Ammon's horn (tissue), 1 donor: ENCODE measurements around the gene EZR.
"Not testable (repeated sequence)": the region's sequence is repeated elsewhere in the genome, so short reads cannot be mapped to it uniquely, and the experiment has no call there.

Experiments
- DNase-seq: peaks from one replicate; pipeline ENCODE4 v3.0.0-alpha.2; 2016; ENCODE audit warnings: low spot score

EZR gene

DNA sequence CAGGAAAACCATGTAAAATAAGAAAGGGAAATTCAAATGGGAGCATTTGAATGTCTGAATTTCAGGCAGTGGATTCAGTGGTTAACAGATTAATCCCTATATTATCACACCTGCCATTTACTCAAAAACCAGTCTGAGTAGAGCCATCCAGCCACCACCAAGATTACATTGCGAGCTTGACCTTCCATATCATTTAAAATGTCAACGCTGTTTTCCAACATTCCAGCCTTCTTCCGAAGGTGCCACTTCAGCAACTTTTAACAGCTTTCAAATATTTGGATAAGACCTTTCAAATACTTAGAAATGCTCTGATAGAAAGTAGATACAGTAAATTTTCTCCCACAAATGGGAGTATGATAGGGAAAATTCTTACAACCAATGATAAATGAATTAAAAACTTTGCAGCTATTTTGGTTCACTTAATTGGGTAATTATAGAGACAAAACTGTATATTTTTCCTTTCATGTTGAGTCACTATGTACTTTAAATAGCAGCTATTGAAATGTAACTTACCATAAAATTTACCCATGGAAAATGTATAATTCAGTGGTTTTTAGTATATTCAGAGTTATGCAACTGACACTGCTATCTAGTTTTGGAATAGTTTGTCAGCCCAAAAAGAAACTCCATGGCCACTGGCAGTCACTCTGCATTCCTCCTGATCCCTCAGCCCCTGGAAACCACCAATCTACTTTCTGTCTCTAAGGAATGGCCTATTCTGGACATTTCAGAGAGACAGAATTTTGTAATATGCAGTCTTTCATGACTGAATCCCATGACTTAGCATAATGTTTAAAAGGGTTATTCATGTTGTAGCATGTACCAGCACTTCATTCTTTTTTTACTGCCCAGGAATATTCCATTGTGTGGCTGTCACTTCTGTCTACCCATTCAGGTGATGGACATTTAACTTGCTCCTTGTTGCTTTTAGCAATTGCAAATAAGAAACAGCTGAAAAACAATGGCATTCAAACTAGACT, 21.5 kb downstream of the EZR start:
- DNase-seq = no peak

DNA sequence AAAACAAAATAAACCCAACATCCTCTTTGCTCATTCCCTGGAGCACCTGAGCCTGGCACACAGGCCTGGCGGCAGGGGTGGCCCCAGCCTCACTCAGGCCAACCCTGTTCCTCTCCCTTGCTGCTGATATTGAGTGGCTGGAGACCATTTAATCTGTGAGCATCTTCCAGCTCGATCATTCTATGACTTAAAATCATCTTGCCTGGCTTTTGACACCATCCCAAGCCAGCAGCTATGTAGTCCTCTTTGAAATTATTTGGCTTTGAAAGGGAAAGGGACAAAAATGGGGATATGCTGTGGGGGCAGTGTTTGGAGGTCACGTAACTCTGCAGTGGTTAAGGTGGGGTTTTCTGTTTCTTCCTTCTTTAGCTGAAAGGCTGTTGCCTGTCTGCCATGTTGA, 22.8 kb downstream of the EZR start:
- no peak for DNase-seq

DNA sequence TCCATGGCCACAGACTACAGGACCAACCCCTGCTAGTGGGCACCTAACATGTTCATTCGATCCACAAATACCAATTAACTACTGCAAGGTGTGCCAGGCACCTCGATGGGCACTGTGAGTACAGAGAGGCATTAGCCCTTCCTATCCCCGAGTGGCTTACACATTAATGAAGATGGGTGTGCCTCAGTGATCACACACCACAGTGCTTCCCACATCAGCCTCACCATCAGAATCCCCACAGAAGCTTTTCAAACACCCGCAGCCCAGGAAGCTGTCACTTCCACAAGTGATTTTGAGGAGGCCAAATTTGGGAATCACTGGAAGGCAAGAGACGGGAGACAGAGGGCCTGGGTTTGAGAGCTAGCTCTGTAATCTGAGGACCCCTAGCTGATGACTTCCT, 23.7 kb downstream of the EZR start:
- no peak for DNase-seq

GRCh38 chr6:158793432-158793831, 25.7 kb downstream of the EZR start:
- no peak for DNase-seq

- not testable (repeated sequence) for DNase-seq
Observed at GRCh38 chr6:158792505-158792904, 26.7 kb downstream of the EZR start.

DNA sequence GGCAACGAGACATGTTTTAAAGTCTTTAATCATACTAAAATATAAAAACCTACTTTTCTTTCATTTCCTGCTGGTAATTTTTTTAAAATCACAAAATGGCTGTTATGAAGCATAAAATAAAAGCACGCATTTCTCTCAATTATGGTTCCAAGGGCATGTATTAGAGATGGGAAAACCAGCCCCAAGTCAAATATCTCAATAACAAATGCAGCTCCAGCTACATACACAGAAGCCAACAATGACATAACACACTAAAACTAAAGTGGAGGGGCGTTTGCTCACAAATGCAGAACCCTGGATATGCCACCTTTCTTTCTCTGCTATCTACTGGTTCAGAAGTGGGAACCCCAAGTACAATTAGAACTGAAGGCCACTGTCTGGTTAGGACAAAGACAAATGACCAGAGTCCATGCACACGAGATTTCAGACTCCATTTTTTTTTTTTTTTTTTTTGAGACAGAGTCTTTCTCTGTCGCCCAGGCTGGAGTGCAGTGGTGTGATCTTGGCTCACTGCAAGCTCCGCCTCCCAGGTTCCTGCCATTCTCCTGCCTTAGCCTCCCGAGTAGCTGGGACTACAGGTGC, 27.8 kb downstream of the EZR start:
- DNase-seq = no peak

- DNase-seq = no peak
Observed at GRCh38 chr6:158789115-158789917, 29.9 kb downstream of the EZR start.

GRCh38 chr6:158787395-158787794, 31.8 kb downstream of the EZR start:
- DNase-seq = no peak

- no peak for DNase-seq
Observed at GRCh38 chr6:158786645-158787304, 32.4 kb downstream of the EZR start.

DNA sequence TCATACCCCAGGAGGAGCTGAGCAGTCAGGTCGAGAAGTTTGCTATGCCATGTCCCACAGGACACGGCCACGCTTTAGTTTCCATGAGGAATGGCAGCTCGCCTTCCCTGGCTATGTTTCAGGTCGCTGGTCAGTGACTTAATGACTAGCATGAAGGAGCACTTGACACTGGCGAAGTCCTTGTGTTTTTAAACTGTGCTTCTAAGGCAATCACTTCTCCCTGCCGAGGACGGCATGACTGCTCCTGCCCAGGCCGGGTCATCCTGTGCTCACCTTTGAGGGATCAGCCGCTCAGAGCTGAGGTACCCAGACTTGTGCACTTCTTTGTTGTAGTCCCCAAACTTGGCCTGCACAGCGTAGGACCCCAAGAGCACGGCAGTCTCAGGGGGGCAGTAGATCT, 34.1 kb downstream of the EZR start:
- no peak for DNase-seq

DNA sequence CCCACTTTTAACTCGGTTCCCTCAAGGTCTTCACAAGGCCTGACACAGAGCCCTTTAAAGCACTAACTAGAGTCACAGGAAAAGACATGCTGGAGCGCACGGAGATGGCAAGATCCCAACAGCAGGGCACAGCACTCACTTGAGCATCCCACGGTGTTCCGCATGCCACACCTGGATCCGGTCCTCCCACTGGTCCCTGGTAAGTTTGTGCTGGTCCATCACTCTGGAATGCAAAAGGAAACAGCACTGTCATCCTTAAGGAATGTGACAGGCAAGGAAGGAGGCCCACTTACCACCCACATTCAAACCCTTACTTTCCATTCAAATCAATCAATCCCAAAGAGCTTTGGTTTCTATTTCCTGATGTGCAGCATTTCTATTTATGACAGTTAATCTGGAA, 34.7 kb downstream of the EZR start:
- no peak for DNase-seq

- DNase-seq = no peak
Observed at GRCh38 chr6:158783851-158784250, 35.3 kb downstream of the EZR start.

DNA sequence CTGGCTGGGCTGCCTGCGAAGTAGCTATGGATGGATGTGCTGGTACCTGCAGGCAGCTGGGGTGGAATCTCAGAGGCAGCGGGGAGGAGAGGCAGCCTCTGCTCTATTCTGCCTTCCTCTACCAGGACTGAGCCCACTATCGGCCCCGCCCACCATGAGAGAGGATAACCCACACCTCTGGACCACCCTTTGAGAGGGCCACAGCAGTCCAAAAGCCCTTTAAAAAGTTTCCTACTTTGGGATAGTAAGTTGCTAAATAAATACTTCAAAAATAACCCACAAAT, 36.1 kb downstream of the EZR start:
- DNase-seq = no peak

DNA sequence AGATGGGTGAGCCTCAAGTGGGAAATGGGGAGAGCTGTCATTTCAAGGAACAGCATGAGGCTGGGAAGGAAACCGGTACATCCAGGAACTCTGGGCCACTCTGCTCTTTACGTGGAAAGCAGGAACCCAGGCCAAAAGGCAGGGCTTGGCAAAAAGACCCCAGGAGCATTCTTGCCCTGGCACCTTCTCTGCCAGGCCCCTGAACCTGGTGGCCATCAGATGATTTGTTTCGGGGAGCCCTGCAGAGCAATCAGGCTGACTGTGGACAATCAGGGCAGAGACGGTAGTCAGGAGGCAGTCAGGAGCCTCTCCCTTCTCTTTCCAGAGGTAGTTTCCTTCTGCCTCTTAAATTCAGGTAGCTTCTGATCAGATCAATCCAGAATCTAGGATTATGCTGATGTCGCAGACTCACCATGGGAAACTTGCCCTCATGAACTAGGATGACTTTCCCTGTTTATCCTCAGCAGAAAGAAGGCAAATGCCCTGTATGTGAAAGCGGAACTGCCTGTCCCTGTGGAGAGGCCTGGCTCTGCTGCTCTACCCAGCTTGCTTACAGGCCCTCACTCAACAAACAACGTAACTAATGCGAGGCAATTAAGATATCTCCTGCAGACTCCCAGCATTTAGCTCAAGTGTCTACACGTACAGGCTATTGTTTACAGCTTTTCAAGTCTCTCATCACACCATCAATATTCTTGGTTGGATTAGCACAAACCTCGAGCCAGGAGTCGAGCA, 36.6 kb downstream of the EZR start:
- DNase-seq = no peak

DNA sequence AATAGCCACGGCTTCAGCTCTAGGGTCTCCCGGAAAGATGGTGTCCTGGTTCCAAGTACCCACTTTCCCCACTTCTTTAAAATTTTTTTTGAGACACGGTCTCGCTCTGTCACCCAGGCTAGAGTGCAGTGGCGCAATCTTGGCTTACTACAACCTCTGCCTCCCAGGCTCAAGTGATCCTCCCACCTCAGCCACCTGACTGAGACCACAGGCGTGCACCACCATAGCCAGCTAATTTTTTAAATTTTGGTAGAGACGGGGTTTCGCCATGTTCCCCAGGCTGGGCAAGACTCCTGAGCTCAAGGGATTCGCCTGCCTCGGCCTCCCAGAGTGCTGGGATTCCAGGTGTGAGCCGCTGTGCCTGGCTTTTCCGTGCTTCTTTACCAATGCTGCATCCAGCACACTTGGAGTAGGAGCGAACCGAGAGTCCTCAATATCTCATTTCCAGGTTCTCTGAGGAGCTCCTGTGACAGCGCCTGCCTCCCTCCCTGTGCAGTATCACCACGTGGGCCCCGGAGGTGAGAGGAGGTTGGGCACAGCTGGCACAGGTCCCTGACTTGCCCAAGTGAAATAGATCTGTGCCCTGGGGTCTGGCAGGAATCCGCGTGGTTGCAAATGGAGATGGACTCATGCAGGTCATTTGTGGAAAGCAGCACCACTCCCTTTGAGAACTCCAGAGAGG, 37.3 kb downstream of the EZR start:
- no peak for DNase-seq

- no peak for DNase-seq
Observed at GRCh38 chr6:158780988-158781691, 38.0 kb downstream of the EZR start.

DNA sequence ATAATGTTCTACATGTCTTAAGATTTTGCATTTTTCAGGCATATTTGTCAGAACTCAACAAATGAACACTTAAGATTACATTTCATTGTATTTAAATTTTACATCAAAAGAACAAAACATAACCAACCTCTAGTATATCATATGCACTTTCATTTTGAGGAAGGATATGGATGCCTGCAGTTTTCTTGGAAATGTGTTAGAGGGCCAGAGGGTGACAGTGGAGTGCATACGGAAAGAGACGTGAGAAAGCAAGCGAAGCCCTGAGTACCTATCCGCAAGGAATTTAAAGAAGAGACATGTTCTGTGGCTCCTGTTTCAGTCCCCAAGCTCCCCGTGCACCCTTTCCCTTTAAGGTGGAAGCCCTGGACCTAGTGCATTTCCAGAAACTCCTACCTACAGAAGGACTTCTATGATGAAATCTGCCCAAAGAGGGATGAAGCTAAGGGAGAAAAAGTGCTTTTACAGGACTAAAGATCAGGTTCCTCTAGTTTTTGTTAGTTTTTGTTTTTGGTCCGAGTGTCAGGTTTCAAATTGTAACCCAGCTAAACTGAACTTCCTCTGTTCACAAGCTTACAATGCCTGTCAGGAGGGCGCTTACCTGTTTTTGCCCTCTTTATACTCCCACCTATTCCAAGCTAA, 38.8 kb downstream of the EZR start:
- no peak for DNase-seq

GRCh38 chr6:158778005-158778527, 41.1 kb downstream of the EZR start:
- DNase-seq = no peak

DNA sequence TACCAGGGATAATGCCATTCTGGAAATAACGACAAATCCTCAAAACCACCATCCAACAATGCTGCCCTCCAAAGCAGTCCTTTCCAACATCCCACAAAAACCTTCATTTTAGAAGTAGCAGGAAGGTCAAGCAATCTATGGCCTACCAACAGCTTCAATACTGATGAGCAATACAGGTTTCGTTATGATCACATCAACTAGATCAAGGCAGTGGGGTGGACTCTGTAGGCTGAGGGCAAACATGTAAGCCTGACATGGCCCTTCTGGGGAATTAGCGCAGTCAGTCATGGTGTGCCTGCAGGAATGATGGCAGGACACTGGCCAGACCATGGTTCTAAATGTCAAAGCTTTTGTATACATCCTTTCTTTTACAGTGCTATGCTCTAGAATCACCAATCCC, 41.7 kb downstream of the EZR start:
- DNase-seq = no peak

- DNase-seq = no peak
Observed at GRCh38 chr6:158776737-158777136, 42.4 kb downstream of the EZR start.
